GM21737 (cell line): ENCODE results near the gene STK25.
A peak's percentile ranks its signal among the peaks of the same experiment; 100 is the strongest.

Source experiments
- ATAC-seq: cut with Tn5 transposase; IDR thresholded peaks from one replicate; pipeline ENCODE4 v1.9.1; 2021; ENCODE audit warnings: mild to moderate bottlenecking, moderate library complexity; ENCODE audit not compliant: unreplicated experiment

The STK25 gene

GRCh38 chr2:241508240-241509154 is at the start of gene STK25:
TSS of gene STK25 (minus strand) at chr2:241508584. CDS start at chr2:241508035, 549 bp downstream.
- ATAC-seq: peak; percentile 89

- no peak for ATAC-seq
These were observed 48.4 kb upstream of the STK25 start for GRCh38 chr2:241556746-241557145.

GRCh38 chr2:241555711-241556110 is 47.3 kb upstream of the STK25 start:
- ATAC-seq: no peak

DNA sequence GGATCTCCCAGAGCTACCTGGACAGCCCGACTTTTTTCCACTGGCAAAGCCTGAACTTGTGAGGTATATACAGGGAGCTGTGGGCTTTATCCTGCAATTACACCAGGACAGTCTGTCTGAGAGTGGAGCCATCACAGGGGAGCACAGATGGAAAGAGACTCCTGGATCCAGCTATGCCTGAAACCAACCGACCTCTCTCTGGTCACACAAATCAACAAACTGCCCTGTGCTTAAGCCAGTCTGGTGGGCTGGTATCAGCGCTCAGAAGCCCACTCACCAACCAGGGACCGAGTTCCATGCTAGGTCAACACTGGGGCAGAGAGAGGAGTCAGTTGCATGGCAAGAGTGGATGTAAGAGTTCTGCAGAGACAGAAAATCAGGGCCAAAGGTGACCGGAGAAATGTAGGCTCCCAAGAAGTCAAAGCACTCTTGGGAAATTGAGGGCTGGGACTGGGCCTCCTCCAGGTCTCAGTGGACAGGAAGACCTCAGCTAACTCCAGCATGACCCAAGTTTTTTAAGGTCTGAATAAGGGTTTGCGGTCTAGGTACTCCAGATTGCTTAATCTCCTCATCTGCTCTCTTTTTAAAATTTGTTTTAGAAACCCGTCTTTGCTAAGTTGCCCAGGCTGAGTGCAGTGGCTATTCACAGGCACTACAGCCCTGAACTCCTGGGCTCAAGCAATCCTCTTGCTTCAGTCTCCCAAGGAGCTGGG is 46.4 kb upstream of the STK25 start:
- ATAC-seq: no peak

DNA sequence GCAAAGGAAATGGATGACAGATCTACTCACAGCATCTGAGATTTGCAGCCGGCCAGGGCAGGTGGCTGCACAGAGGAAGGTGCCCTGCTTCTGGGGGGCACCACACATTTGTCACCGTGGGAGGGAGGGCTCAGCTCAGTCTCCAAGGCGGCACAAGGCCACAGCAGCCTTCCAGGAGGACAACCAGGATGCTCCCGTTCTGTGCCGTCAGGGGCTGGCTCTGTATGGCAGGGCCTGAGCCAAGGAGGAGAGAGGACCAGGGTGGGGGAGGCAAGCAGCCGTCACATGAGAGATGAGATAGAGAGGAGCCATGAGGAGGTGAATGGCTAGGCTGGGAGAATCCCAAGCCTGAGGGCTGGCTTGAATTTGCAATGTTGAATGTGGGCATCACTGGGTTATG is 45.6 kb upstream of the STK25 start:
- no peak for ATAC-seq

GRCh38 chr2:241553512-241553830 is 45.1 kb upstream of the STK25 start:
- ATAC-seq: no peak

DNA sequence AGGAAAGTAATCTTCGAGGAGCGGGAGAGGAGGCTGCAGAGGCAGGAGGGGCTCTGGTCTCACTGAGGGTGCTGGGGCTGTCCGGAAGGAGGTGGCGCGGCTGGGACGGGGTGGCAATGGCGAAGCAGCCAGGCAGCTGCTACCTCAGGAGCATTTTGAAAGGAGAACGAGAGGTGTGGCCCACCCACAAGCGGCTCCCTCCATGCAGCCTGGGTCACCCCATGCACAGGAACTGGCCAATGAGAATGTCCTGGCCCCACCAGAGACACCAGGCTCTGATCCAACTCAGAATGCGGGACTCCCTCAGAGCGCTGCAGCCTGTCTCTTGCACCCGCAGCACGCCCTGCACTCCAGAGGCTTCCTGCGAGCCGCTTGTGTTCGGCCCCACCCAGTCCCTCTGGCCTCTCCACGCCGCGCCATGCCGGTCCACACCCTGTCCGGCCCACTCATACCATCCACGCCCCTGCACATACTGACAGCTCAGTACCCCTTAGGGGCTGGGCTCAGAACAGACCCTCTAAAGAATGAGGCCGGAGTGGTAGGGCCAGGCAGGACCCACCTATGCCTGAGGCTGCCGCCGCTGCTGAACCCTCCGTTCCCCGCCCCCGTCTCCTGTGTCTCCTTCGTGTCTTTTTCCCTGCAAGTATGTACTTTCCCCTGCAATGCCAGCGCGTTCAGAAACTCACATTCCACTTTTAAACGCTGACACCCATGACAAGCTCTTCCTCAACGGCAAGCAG is 43.8 kb upstream of the STK25 start:
- no peak for ATAC-seq

GRCh38 chr2:241551599-241551997 is 43.2 kb upstream of the STK25 start:
- no peak for ATAC-seq

- ATAC-seq: no peak
These were observed 42.5 kb upstream of the STK25 start for GRCh38 chr2:241550616-241551580.

GRCh38 chr2:241548451-241548835 is 40.1 kb upstream of the STK25 start:
- ATAC-seq: no peak

DNA sequence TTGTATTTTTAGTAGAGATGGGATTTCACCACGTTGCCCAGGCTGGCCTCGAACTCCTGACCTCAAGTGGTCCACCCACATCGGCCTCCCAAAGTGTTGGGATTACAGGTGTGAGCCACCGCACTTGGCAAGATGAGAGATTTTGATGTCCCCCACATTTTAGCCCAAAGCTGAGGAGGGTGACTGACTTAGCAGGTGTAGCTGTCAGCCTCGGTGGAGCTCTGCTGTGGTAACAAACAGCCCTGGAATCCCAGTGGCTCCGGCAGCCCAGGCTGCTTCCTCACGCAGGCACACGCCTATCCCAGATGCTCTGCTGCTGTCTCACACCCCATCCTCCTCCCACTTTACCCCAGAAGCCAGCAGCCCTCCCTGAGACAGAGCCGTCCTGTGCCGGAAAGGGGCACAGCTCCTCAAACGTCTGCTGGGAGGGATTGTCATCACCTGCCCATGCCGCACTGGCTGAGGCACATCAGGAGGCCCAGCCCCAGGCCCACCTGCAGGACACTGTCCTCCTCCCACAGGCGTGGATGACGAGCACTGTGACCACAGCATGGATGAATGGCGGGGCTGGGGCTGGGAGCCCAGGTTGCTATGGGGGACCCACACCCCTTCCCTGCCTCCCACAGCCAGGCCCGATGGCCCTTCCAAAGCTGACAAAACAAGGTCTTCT is 39.5 kb upstream of the STK25 start:
- ATAC-seq: no peak

- ATAC-seq: no peak
These were observed 38.6 kb upstream of the STK25 start for GRCh38 chr2:241546771-241547498.

GRCh38 chr2:241545523-241546473 is 37.4 kb upstream of the STK25 start:
- ATAC-seq: no peak

DNA sequence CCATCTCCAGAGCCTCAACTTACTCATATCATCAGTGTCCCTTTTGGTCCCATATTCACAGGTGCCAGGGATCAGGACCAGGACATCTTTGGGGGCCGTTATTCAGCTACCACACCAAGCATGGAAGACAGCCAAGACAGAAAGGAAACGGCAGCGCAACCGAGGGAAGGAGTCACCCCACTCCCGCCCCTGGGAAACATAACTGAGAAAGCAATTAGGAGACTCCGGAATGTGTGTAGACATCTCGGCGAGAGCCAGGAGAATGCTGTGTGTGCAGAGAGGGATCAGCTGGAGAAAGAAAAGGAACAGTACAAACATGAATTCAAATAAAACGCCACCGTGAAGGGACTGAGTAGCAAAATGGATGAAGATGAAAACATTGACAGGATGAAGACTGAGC is 36.7 kb upstream of the STK25 start:
- ATAC-seq: no peak

DNA sequence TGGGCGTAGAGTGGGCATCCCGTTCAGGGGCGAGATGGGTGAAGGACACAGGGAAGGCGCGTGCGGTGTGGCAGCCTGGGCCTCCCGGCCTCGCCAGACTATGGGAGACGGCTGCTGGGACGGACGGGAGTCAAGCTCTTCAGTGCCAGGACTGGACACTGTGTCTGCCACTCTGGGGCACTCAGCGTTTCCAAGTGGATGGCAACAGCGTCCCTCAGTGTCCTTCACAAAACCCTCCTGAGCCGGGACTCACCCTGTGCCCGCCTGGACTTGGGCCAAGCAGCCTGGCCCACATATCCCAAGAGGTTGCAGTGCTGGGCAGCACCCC is 33.9 kb upstream of the STK25 start:
- ATAC-seq: no peak

- no peak for ATAC-seq
These were observed 33.3 kb upstream of the STK25 start for GRCh38 chr2:241541564-241542277.

DNA sequence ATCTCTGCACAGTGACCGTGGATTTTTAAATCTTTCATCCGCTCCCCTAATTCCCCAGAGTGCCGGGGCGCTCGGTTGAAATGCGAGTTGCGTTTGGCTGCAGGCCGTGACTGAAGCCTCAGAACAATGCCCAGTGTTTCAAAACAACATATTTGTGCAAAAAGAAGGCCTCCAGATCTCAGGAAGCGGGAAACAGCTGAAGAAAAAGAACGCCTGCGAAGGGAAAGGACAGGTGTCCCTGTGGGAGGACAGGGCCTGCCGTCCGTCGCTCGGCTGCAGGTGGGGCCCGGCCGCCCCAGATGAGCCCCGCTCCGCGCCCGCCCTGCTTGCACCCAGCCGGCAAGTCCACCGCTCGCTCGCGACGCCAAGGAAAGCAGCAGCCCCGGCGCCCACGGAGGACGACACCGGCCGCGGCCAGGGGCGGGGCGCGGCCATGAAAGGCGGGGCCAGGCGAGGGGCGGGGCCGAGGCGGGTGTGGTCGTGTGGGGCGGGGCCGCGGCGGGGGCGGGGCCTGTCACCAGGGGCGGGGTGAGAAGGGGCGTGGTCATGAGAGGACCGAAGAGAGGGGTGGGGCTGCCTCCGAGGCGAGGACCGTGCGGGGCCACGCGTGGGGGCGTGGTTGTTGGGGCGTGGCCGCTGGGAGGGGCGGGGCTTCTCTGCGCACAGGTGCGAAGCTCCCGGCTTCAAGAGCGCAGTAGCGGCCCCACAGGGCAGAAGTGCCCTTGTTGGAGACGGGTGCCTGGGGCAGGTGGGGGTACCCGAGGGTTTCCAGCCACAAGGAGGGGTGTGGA is 32.6 kb upstream of the STK25 start:
- no peak for ATAC-seq
